Measurements from ENCODE around the gene PTPRD. TPM values are rescaled to one million over a fixed set of nuclear protein-coding genes. Genes with fewer than 3 reads are reported as not detected.

Gene PTPRD
- total RNA-seq, 1 donor from 2014 or later, result 5.7 TPM

GRCh38 chr9:10130061-10130675 is 482.6 kb downstream of the PTPRD start:
- Mint-ChIP-seq H3K9me3 (ENCODE audit: low read depth) (peaks cover 4% of the 10 kb centered on the region), H3K4me3 (ENCODE audit: unreplicated experiment) (no peak overlapping the region), H3K27ac (ENCODE audit: unreplicated experiment) (no peak overlapping the region), H3K4me1 (ENCODE audit: low read depth) (no peaks in the 10 kb centered on the region), H3K27me3 (ENCODE audit: low read depth) (peaks cover 6% of the 10 kb centered on the region), H3K36me3 (ENCODE audit: low read depth) (no peaks in the 10 kb centered on the region)
- no peak for TF ChIP-seq CTCF (IDR thresholded peaks at IDR 0.05)
- no peak for DNase-seq (ENCODE audit: low spot score)

- no peak for TF ChIP-seq CTCF (IDR thresholded peaks at IDR 0.05)
- Mint-ChIP-seq H3K4me3 (ENCODE audit: unreplicated experiment) (no peak overlapping the region), H3K27ac (ENCODE audit: unreplicated experiment) (no peak overlapping the region), H3K9me3 (ENCODE audit: low read depth) (peaks cover 3% of the 10 kb centered on the region), H3K4me1 (ENCODE audit: low read depth) (no peaks in the 10 kb centered on the region), H3K36me3 (ENCODE audit: low read depth) (no peaks in the 10 kb centered on the region), H3K27me3 (ENCODE audit: low read depth) (peaks cover 6% of the 10 kb centered on the region)
- DNase-seq (ENCODE audit: low spot score), result no peak
Measured at GRCh38 chr9:10127867-10128266, 484.9 kb downstream of the PTPRD start.

GRCh38 chr9:10112798-10113197 is 500.0 kb downstream of the PTPRD start:
- H3K36me3 Mint-ChIP-seq (ENCODE audit: low read depth), result no peaks in the 10 kb centered on the region
- no peak for TF ChIP-seq CTCF (IDR thresholded peaks at IDR 0.05)
- H3K9me3 Mint-ChIP-seq (ENCODE audit: low read depth), result no peaks in the 10 kb centered on the region
- H3K4me1 Mint-ChIP-seq (ENCODE audit: low read depth), result no peaks in the 10 kb centered on the region
- no peak overlapping the region for H3K27ac Mint-ChIP-seq (ENCODE audit: unreplicated experiment)
- H3K27me3 Mint-ChIP-seq (ENCODE audit: low read depth), result peaks cover 5% of the 10 kb centered on the region
- H3K4me3 Mint-ChIP-seq (ENCODE audit: unreplicated experiment), result no peak overlapping the region
- no peak for DNase-seq (ENCODE audit: low spot score)

- Mint-ChIP-seq H3K9me3 (ENCODE audit: low read depth) (no peaks in the 10 kb centered on the region), H3K36me3 (ENCODE audit: low read depth) (no peaks in the 10 kb centered on the region), H3K27me3 (ENCODE audit: low read depth) (peaks cover 5% of the 10 kb centered on the region), H3K4me1 (ENCODE audit: low read depth) (no peaks in the 10 kb centered on the region), H3K4me3 (ENCODE audit: unreplicated experiment) (no peak overlapping the region), H3K27ac (ENCODE audit: unreplicated experiment) (no peak overlapping the region)
- no peak for DNase-seq (ENCODE audit: low spot score)
- no peak for TF ChIP-seq CTCF (IDR thresholded peaks at IDR 0.05)
Measured at GRCh38 chr9:10112070-10112469, 500.7 kb downstream of the PTPRD start.

GRCh38 chr9:10108815-10109214 is 504.0 kb downstream of the PTPRD start:
- H3K4me3 Mint-ChIP-seq (ENCODE audit: unreplicated experiment), result no peak overlapping the region
- H3K27ac Mint-ChIP-seq (ENCODE audit: unreplicated experiment), result no peak overlapping the region
- DNase-seq (ENCODE audit: low spot score), result no peak
- no peak for TF ChIP-seq CTCF (IDR thresholded peaks at IDR 0.05)
- peaks cover 1% of the 10 kb centered on the region for H3K27me3 Mint-ChIP-seq (ENCODE audit: low read depth)
- H3K36me3 Mint-ChIP-seq (ENCODE audit: low read depth), result no peaks in the 10 kb centered on the region
- H3K4me1 Mint-ChIP-seq (ENCODE audit: low read depth), result no peaks in the 10 kb centered on the region
- H3K9me3 Mint-ChIP-seq (ENCODE audit: low read depth), result no peaks in the 10 kb centered on the region

All from chondrocyte (in vitro differentiated cells).